A549 (cell line): ENCODE measurements around the gene TBC1D23. TPM values are rescaled to one million over a fixed set of nuclear protein-coding genes. Genes with fewer than 3 reads are reported as not detected.
"Not testable (repeated sequence)": the region's sequence is repeated elsewhere in the genome, so short reads cannot be mapped to it uniquely, and the experiment has no call there.

Source experiments
- ATAC-seq, 2 experiments: fragments of 200-7000 bp in 1 of 2; fragments of >200 bp in 1 of 2; cut with Nextera tagmentation in 1 of 2; cut with Tn5 transposase in 1 of 2; 3 replicates each; pipeline versions ENCODE4 v1.8.0 to v1.9.1; 2018 to 2020; ENCODE audit warnings: mild to moderate bottlenecking in 1 of 2, moderate library complexity in 1 of 2
- CTCF ChIA-PET: fragments of 300-600 bp; sonication (Branson Sonifier 250); formaldehyde crosslinking; extraction: SDS; loops from one replicate; lab custom pipeline; 2021; ENCODE audit warnings: antibody characterized with exemption, inconsistent platforms; lab: Yijun Ruan, JAX
- POLR2A ChIA-PET: fragments of 350-600 bp; formaldehyde crosslinking; extraction: SDS; loops from one replicate; lab custom pipeline; 2021; ENCODE audit warnings: antibody characterized with exemption, inconsistent platforms; lab: Yijun Ruan, JAX
- DNase-seq, 2 experiments: peaks; one replicate each; pipeline versions ENCODE4 v3.0.0 to v3.0.0-alpha.2; 2011 to 2016; ENCODE audit warnings: low read depth in 1 of 2, low spot score in 1 of 2
- FAIRE-seq: peaks from 2 replicates; lab custom pipeline; 2011; peaks lifted over from hg19 to GRCh38; lab: Jason Lieb, UNC
- H3K27ac ChIP-seq, 2 experiments: fragments of >200 bp; sonication (Bioruptor Twin); formaldehyde crosslinking; 3 replicates each; pipeline ENCODE4 v1.5.1; 2016 to 2017
- H3K4me1 ChIP-seq: fragments of >200 bp; sonication (Bioruptor Twin); formaldehyde crosslinking; 3 replicates; pipeline ENCODE4 v1.6.1; 2016
- H3K4me2 ChIP-seq: fragments of >200 bp; sonication (Bioruptor Twin); formaldehyde crosslinking; 3 replicates; pipeline ENCODE4 v1.6.1; 2016
- H3K4me3 ChIP-seq: fragments of >200 bp; sonication (Bioruptor Twin); formaldehyde crosslinking; 3 replicates; pipeline ENCODE4 v1.5.1; 2016
- H3K9me3 ChIP-seq: fragments of >200 bp; sonication (Bioruptor Twin); formaldehyde crosslinking; 3 replicates; pipeline ENCODE4 v1.6.1; 2016
- BHLHE40 ChIP-seq: IDR thresholded peaks from 2 replicates; pipeline ENCODE4 v1.6.1; 2012; ENCODE audit warnings: low read depth, low read length, inconsistent platforms
- ESRRA ChIP-seq: fragments of 150-350 bp; IDR thresholded peaks from 2 replicates; pipeline ENCODE4 v1.6.1; 2014; ENCODE audit warnings: mild to moderate bottlenecking, low read length, borderline replicate concordance
- FOSB ChIP-seq: fragments of 250-450 bp; sonication (Bioruptor Pico); IDR thresholded peaks from 2 replicates; pipeline ENCODE4 v1.5.0; 2020; ENCODE audit warnings: mild to moderate bottlenecking, moderate library complexity
- FOSL2 ChIP-seq, 2 experiments: fragments of 450-650 bp in 1 of 2; fragments of >200 bp in 1 of 2; sonication (Bioruptor Twin) in 1 of 2; formaldehyde crosslinking; IDR thresholded peaks; 2 replicates each; pipeline versions ENCODE4 v1.5.0 to v1.6.1; 2016 to 2020; ENCODE audit warnings: mild to moderate bottlenecking in 1 of 2, moderate library complexity in 1 of 2
- GATA3 ChIP-seq: IDR thresholded peaks from 2 replicates; pipeline ENCODE4 v1.6.1; 2012; ENCODE audit warnings: borderline replicate concordance
- HOXA7 ChIP-seq: fragments of 250-450 bp; sonication (Bioruptor Pico); IDR thresholded peaks from 2 replicates; pipeline ENCODE4 v1.5.0; 2020; ENCODE audit warnings: mild to moderate bottlenecking, moderate library complexity
- JUN ChIP-seq, 2 experiments: fragments of >200 bp; sonication (Bioruptor Twin); formaldehyde crosslinking; IDR thresholded peaks; 2 replicates in 1 of 2; 3 replicates in 1 of 2; pipeline ENCODE4 v1.6.1; 2016 to 2017
- MAFK ChIP-seq: fragments of 450-650 bp; IDR thresholded peaks from 2 replicates; pipeline ENCODE4 v1.6.1; 2014; ENCODE audit not compliant: partially characterized antibody
- MAZ ChIP-seq: fragments of 150-350 bp; IDR thresholded peaks from 2 replicates; pipeline ENCODE4 v1.6.1; 2014; ENCODE audit warnings: antibody characterized with exemption, low read depth, low read length, borderline replicate concordance
- NFE2L2 ChIP-seq: fragments of 150-350 bp; conservative IDR thresholded peaks from 2 replicates; pipeline ENCODE4 v1.6.1; 2014; ENCODE audit warnings: low read length
- POLR2AphosphoS2 ChIP-seq: conservative IDR thresholded peaks from 2 replicates; pipeline ENCODE4 v1.6.1; 2012; ENCODE audit warnings: low read length, improper control_type of control experiment, inconsistent platforms
- SREBF2 ChIP-seq: fragments of 450-650 bp; IDR thresholded peaks from 2 replicates; pipeline ENCODE4 v1.6.1; 2014; ENCODE audit warnings: mild to moderate bottlenecking, moderate library complexity
- ZC3H11A ChIP-seq: fragments of 450-650 bp; IDR thresholded peaks from 2 replicates; pipeline ENCODE4 v1.6.1; 2014; ENCODE audit warnings: antibody characterized with exemption, mild to moderate bottlenecking
- ZNF302 ChIP-seq: fragments of 250-450 bp; sonication (Bioruptor Pico); IDR thresholded peaks from 2 replicates; pipeline ENCODE4 v1.9.0; 2021; ENCODE audit warnings: inconsistent platforms, mild to moderate bottlenecking, moderate library complexity
- WGBS: methylation state at CpG from one replicate; pipeline ENCODE4 v1.1.6; 2017; ENCODE audit errors: missing lambda C conversion rate; 5-methylcytosine and 5-hydroxymethylcytosine counted together
- polyA plus RNA-seq, 4 experiments: library from polyadenylated mRNA; depleted of rRNA in 3 of 4; stranded (reverse); fragments of >200 nt; fragmentation: RNase III in 1 of 4; extraction: RNeasy Plus Mini Kit Qiagen cat#74134 plus additional on column Dnase treatment in 1 of 4; gene quantifications; 2 replicates in 3 of 4; 3 replicates in 1 of 4; pipeline ENCODE4 v1.2.3, GENCODE V29; 2011 to 2017
- TF ChIP-seq, protein P1 (sequence below): IDR thresholded peaks from 2 replicates; pipeline ENCODE4 v1.6.1; 2012
- TF ChIP-seq, protein P2 (sequence below): fragments of 250-450 bp; sonication (Bioruptor Pico); IDR thresholded peaks from 2 replicates; pipeline ENCODE4 v1.5.0; 2020; ENCODE audit warnings: low read depth, mild to moderate bottlenecking, moderate library complexity

TBC1D23 gene
- polyA plus RNA-seq, 2 of the 4 experiments (the other 2 are of a cell fraction) = 14.5 to 29.4 TPM

DNA sequence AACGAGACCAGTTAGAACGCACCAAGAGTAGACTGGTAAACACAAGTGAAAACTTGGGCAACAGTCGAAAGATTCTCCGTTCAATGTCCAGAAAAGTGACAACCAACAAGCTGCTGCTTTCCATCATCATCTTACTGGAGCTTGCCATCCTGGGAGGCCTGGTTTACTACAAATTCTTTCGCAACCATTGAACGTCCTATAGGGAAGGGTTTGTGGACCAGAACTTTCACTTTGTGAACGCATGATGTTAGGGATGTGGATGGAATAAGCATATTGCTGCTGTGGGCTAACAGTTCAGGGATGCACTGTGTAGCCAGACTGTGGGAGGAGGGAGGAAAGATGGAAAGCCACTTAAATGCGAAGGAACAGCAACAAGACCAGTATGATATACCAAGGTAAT lies 34.9 kb upstream of the TBC1D23 start:
- CTCF ChIA-PET = no interaction called here
- TF ChIP-seq FOSL2 (IDR thresholded peaks at IDR 0.05) (no peak), FOSL2 (CRISPR knock-in tag; IDR thresholded peaks at IDR 0.05) (no peak)
- TF ChIP-seq, protein P1, sequence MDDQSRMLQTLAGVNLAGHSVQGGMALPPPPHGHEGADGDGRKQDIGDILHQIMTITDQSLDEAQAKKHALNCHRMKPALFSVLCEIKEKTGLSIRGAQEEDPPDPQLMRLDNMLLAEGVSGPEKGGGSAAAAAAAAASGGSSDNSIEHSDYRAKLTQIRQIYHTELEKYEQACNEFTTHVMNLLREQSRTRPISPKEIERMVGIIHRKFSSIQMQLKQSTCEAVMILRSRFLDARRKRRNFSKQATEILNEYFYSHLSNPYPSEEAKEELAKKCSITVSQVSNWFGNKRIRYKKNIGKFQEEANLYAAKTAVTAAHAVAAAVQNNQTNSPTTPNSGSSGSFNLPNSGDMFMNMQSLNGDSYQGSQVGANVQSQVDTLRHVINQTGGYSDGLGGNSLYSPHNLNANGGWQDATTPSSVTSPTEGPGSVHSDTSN = no peak
- TF ChIP-seq, all 56 proteins: peak for 0
- Histone ChIP-seq H3K4me1 (no peaks in the 10 kb centered on the region), H3K27ac (no peak overlapping the region), H3K4me2 (no peak overlapping the region), H3K4me3 (no peak overlapping the region), H3K9me3 (peaks cover 6% of the 10 kb centered on the region)
- POLR2A ChIA-PET = no interaction called here
- WGBS = 79% methylated on average over 8 of the region's 8 CpGs
- DNase-seq = no peak
- no peak for ATAC-seq
- FAIRE-seq = no peak

DNA sequence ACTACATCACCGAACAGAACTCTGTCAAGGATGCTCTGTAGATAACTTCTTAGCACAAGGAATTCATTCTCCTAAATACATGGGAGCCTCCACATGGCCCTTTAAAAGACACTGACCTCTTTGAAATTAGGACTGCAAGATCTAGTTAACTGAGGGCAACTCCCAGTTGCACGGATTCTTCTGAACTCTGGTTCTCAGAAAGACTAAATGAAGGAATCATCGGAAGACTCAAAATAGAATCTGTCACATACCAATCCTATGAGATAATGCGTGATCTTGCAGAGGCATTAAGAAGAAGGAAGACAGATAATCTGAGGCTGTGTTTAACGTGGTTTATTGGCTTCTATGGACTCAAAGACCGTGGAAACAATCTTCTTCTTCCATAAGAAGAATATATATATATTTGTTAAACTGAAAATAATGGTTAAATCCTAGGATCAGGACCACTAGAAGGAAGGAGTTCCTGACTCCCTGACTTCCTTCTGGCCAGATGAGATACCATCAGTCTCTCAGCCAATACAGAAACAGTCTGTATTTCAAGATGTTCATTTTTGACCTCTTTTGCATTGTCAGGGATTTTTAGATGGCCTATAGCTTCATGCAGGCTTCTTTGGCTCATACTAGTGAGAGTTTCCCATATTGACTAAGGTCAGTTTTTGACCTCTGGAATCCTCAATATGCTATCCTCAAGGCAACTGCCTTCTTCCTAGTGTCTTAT lies 33.9 kb upstream of the TBC1D23 start:
- peak; percentile 43 for TF ChIP-seq MAFK
- TF ChIP-seq POLR2AphosphoS2 = no peak
- TF ChIP-seq, all 56 proteins: peak for 1
- ChIA-PET POLR2A (no interaction called here), CTCF (interaction anchor here (0.7 kb wide), 1 partner anchor 11 kb away, joined by 3 read pairs; no protein-coding TSS in a partner anchor)
- 35% methylated on average over 6 of the region's 6 CpGs for WGBS
- no peak overlapping the region for H3K27ac ChIP-seq
- H3K9me3 ChIP-seq = peaks cover 2% of the 10 kb centered on the region; the same call in 2 of the 3 replicates
- ATAC-seq = no peak
- no peak for FAIRE-seq
- H3K4me2 ChIP-seq = no peak overlapping the region
- H3K4me3 ChIP-seq = no peak overlapping the region
- H3K4me1 ChIP-seq = no peaks in the 10 kb centered on the region
- DNase-seq = no peak

DNA sequence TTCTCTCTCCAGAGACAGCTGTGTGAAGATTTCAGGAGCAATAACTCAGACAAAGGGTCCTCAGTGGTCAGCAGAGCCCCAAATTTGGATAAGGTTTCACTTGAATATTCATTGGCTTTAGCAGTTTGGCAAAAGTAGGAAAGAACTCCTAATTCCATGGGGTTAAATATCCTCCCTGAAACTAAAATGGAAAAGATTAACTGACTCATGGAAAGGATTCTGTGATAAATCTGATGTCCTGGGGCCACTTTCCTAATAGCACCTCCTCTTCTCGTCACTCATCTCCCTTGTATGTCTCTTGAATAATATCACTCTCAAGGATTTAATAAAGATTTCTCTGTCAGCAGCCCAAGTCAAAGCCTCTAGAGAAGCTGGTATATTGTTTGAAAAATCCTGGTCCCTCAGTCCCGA lies 33.3 kb upstream of the TBC1D23 start:
- WGBS = 27% methylated on average over 2 of the region's 2 CpGs
- TF ChIP-seq, protein P2, sequence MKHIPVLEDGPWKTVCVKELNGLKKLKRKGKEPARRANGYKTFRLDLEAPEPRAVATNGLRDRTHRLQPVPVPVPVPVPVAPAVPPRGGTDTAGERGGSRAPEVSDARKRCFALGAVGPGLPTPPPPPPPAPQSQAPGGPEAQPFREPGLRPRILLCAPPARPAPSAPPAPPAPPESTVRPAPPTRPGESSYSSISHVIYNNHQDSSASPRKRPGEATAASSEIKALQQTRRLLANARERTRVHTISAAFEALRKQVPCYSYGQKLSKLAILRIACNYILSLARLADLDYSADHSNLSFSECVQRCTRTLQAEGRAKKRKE (CRISPR knock-in tag) = no peak
- TF ChIP-seq, all 56 proteins: peak for 0
- FAIRE-seq = no peak
- Histone ChIP-seq H3K9me3 (peaks cover 2% of the 10 kb centered on the region; the same call in 2 of the 3 replicates), H3K4me1 (no peaks in the 10 kb centered on the region), H3K27ac (no peak overlapping the region), H3K4me2 (no peak overlapping the region), H3K4me3 (no peak overlapping the region)
- no peak for ATAC-seq
- CTCF ChIA-PET = no interaction called here
- POLR2A ChIA-PET = no interaction called here
- DNase-seq = no peak

DNA sequence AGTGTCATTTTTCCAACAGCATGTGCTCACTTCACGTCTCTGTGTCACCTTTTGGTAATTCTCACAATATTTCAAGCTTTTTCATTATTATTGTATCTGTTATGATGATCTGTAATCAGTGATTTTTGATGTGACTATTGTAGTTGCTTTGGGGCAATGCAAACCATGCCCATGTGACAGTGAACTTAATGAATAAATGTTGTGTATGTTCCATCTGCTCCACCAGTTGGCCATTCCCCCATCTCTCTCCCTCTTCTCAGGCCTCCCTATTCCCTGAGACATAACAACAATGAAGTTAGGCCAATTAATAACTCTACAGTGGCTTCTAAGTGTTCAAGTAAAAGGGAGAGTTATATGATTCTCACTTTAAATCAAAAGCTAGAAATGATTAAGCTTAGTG lies 32.5 kb upstream of the TBC1D23 start:
- no peak for ATAC-seq
- Histone ChIP-seq H3K27ac (no peak overlapping the region), H3K4me2 (no peak overlapping the region), H3K9me3 (peaks cover 2% of the 10 kb centered on the region; the same call in 2 of the 3 replicates), H3K4me1 (no peaks in the 10 kb centered on the region), H3K4me3 (no peak overlapping the region)
- POLR2A ChIA-PET = no interaction called here
- TF ChIP-seq GATA3 (no peak), ZC3H11A (no peak), ZNF302 (CRISPR knock-in tag) (no peak), NFE2L2 (no peak), FOSB (CRISPR knock-in tag) (no peak), ESRRA (no peak), SREBF2 (no peak), BHLHE40 (no peak), MAZ (no peak), HOXA7 (CRISPR knock-in tag) (no peak), JUN (IDR thresholded peaks at IDR 0.05) (no peak)
- CTCF ChIA-PET = interaction anchor here (0.8 kb wide), 1 partner anchor 10 kb away, joined by 3 read pairs; no protein-coding TSS in a partner anchor
- no peak for FAIRE-seq
- 11% methylated on average over 1 of the region's 1 CpG for WGBS
- DNase-seq = no peak

- H3K27ac ChIP-seq, H3K4me2 ChIP-seq, CTCF ChIA-PET, H3K4me3 ChIP-seq, H3K9me3 ChIP-seq, H3K4me1 ChIP-seq, ATAC-seq, FAIRE-seq, POLR2A ChIA-PET, DNase-seq: not testable (repeated sequence)
- 30% methylated on average over 3 of the region's 3 CpGs for WGBS
Observed at GRCh38 chr3:100229188-100229587, 31.6 kb upstream of the TBC1D23 start.
